Measurements from ENCODE around the gene MALRD1.

DNA sequence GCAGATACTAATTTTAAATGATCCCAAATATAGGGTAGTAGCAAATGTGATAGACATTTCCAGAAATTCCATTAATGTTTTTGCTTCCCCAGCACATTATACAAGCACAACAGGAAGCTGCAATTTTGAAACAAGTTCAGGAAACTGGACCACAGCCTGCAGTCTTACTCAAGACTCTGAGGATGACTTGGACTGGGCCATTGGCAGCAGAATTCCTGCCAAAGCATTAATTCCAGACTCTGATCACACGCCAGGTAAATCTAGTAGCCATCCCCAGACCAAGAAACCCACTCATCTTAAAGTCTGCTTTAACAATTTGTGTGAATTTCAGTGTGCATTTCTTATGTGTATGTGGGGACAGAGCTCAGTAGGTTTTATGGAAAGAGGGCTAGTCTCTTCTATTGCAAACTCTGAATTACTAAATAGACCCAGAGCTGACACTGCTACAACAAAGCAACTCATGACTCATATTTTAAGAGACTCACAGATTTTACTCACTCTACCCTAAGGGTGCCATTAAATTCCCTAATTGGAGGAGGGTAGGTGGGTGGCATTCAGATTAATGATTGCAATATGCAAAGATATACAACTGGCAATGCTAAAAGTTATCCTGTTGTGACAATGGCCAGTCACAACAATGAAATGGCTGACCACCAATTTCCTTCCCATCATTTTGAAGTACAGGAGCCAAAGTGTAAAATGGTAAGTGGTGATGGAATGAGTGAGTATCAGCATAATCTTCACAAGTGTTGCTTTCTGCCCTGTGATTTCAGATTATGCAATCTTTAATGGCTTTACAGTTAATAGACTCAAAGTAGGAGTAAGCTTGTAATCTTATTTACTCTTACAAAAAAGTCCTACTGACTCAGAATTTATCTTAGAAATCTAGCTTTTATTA is 450.0 kb downstream of the MALRD1 start:
- no peak for TF ChIP-seq CTCF (IDR thresholded peaks at IDR 0.05)
- no peak for TF ChIP-seq POLR2AphosphoS5 (IDR thresholded peaks at IDR 0.05)
- TF ChIP-seq POLR2A (IDR thresholded peaks at IDR 0.05), result no peak
- TF ChIP-seq EP300 (IDR thresholded peaks at IDR 0.05), result no peak
